Upper lobe of left lung (tissue), 6 donors: ENCODE measurements around the gene SNTG2. TPM values are rescaled to one million over a fixed set of nuclear protein-coding genes. Genes with fewer than 3 reads are reported as not detected.
A peak's percentile ranks its signal among the peaks of the same experiment; 100 is the strongest.

Experiments used
- ATAC-seq, 2 donors: fragments of 200-7000 bp; cut with Tn5 transposase; one replicate each; pipeline ENCODE4 v1.9.1; 2022; ENCODE audit warnings: mild to moderate bottlenecking in 2 of 2, moderate library complexity in 2 of 2; ENCODE audit not compliant: low FRiP score in 2 of 2
- DNase-seq, 2 donors: peaks; one replicate each; pipeline ENCODE4 v3.0.0-alpha.2; 2019 to 2020
- H3K27ac ChIP-seq, 4 donors: fragments of 200-600 bp; sonication (generic); one replicate each; pipeline ENCODE4 v1.5.1; 2016 to 2019
- H3K27me3 ChIP-seq, 4 donors: fragments of 200-600 bp; sonication (generic); one replicate each; pipeline ENCODE4 v1.5.1; 2017 to 2019
- H3K36me3 ChIP-seq, 4 donors: fragments of 200-600 bp; sonication (generic); one replicate each; pipeline ENCODE4 v1.5.1; 2016 to 2019
- H3K4me1 ChIP-seq, 4 donors: fragments of 200-600 bp; sonication (generic); one replicate each; pipeline ENCODE4 v1.5.1; 2018 to 2019
- H3K4me3 ChIP-seq, 4 donors: fragments of 200-600 bp; sonication (generic); one replicate each; pipeline ENCODE4 v1.5.1; 2017 to 2019; ENCODE audit warnings: mild to moderate bottlenecking in 2 of 4, moderate library complexity in 1 of 4
- H3K9me3 ChIP-seq, 4 donors: fragments of 200-600 bp; sonication (generic); one replicate each; pipeline ENCODE4 v1.5.1; 2018 to 2019
- CTCF ChIP-seq, 6 experiments: fragments of 450-650 bp in 4 of 6; fragments of 200-600 bp in 2 of 6; sonication (generic) in 2 of 6; IDR thresholded peaks; one replicate each; pipeline ENCODE4 v1.5.1; 2016 to 2019; ENCODE audit warnings: antibody characterized with exemption in 6 of 6
- EP300 ChIP-seq, 4 donors: sonication (generic); formaldehyde crosslinking; IDR thresholded peaks; one replicate each; pipeline ENCODE4 v1.5.1; 2017; ENCODE audit warnings: antibody characterized with exemption in 4 of 4, control low read depth in 2 of 4
- POLR2A ChIP-seq, 4 donors: fragments of 450-650 bp; IDR thresholded peaks; one replicate each; pipeline ENCODE4 v1.5.1; 2016 to 2017; ENCODE audit warnings: antibody characterized with exemption in 4 of 4, mild to moderate bottlenecking in 2 of 4
- POLR2AphosphoS5 ChIP-seq, 2 donors: sonication (generic); formaldehyde crosslinking; IDR thresholded peaks; one replicate each; pipeline ENCODE4 v1.5.1; 2017; ENCODE audit warnings: antibody characterized with exemption in 2 of 2
- WGBS, 2 donors: methylation state at CpG; one replicate each; pipeline ENCODE4 v1.1.5; 2017 to 2018; 5-methylcytosine and 5-hydroxymethylcytosine counted together
- total RNA-seq, 6 donors: library from RNA; depleted of rRNA in 4 of 6; stranded (reverse); fragments of >200 nt in 4 of 6; gene quantifications; one replicate each; pipeline versions ENCODE4 v1.1.0 to v1.2.1, GENCODE V29; 2016 to 2021
- donor health status: DM: no; HTN: no; CAD: no; lungs with moderate emphysema.
- donor health status: DM: no; HTN: yes; CAD: no; lungs with severe emphysema.

SNTG2 gene
- total RNA-seq, 6 donors from 2014 or later: 1.1 to 13.6 (median 3.0) TPM

DNA sequence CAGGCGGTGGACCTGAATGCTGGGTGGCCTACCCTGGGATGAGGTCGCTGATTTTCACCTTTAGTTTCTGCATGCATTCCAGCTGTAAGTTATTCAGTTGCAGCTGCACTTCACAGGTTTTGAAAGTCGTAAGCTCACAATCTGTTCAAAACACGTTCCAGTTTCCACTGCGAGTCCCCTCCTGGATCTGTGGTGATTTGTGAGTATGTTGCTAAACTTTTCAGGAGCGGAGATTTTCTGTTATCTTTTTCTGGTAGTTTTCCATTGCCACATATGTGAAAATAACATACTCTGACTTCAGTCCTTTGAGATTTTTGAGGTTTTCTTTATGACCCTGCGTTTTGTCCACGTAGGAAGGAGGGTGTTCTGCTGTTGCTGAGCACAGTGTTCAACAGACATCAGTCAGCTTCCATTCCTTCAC lies 102.1 kb downstream of the SNTG2 start:
- Histone ChIP-seq H3K27ac (no peak overlapping the region), H3K36me3 (no peaks in the 10 kb centered on the region), H3K9me3 (no peaks in the 10 kb centered on the region), H3K27me3 (no peaks in the 10 kb centered on the region), H3K4me1 (no peaks in the 10 kb centered on the region), H3K4me3 (no peak overlapping the region)
- ATAC-seq (no peak), DNase-seq (no peak)
- TF ChIP-seq POLR2AphosphoS5 (IDR thresholded peaks at IDR 0.05) (no peak), EP300 (IDR thresholded peaks at IDR 0.05) (no peak), CTCF (IDR thresholded peaks at IDR 0.05) (no peak), POLR2A (IDR thresholded peaks at IDR 0.05) (no peak)
- WGBS, 2 donors: 68 to 76% methylated on average over 8 of the region's 8 CpGs

- no peak overlapping the region for H3K27ac ChIP-seq
- WGBS, 2 donors: 62 to 67% methylated on average over 8 of the region's 8 CpGs
- TF ChIP-seq CTCF (IDR thresholded peaks at IDR 0.05): no peak
- TF ChIP-seq POLR2AphosphoS5 (IDR thresholded peaks at IDR 0.05): no peak
- TF ChIP-seq POLR2A (IDR thresholded peaks at IDR 0.05): no peak
- no peak for TF ChIP-seq EP300 (IDR thresholded peaks at IDR 0.05)
- ATAC-seq (no peak), DNase-seq (peak in 1 of 2 donors; percentile 30)
- H3K4me3 ChIP-seq: no peak overlapping the region
- H3K4me1 ChIP-seq: no peaks in the 10 kb centered on the region
- no peaks in the 10 kb centered on the region for H3K36me3 ChIP-seq
- H3K9me3 ChIP-seq: no peaks in the 10 kb centered on the region
- H3K27me3 ChIP-seq: no peaks in the 10 kb centered on the region
Measured at GRCh38 chr2:1053786-1054185, 103.1 kb downstream of the SNTG2 start.

DNA sequence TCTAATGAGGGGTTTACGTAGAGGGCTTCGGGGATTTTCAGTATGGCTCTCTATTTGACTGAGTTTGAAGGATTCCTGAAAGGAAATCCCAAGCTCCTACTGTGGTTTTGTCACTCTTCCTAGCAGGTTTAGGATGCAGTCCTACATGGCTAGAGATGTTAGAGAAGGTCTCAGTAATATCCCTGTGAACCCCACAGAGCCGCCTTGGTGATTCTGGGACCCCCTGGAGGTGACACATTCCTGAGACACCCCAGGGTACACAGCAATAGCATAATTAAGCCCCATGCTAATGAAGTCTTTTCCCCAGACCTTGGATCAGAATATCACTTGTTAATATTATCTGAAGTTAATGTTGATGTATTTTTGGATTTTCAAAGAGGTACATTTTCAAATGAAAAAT lies 103.8 kb downstream of the SNTG2 start:
- no peak for DNase-seq
- Histone ChIP-seq H3K27me3 (no peaks in the 10 kb centered on the region), H3K27ac (no peak overlapping the region), H3K9me3 (no peaks in the 10 kb centered on the region), H3K4me3 (no peak overlapping the region), H3K4me1 (no peaks in the 10 kb centered on the region), H3K36me3 (no peaks in the 10 kb centered on the region)
- ATAC-seq: no peak
- TF ChIP-seq EP300 (IDR thresholded peaks at IDR 0.05) (no peak), CTCF (IDR thresholded peaks at IDR 0.05) (no peak), POLR2A (IDR thresholded peaks at IDR 0.05) (no peak), POLR2AphosphoS5 (IDR thresholded peaks at IDR 0.05) (no peak)
- WGBS, 2 donors: 88% methylated on average over 3 of the region's 3 CpGs

- H3K27ac ChIP-seq: no peak overlapping the region
- no peaks in the 10 kb centered on the region for H3K27me3 ChIP-seq
- TF ChIP-seq EP300 (IDR thresholded peaks at IDR 0.05): no peak
- no peak for TF ChIP-seq POLR2AphosphoS5 (IDR thresholded peaks at IDR 0.05)
- TF ChIP-seq POLR2A (IDR thresholded peaks at IDR 0.05): no peak
- no peak for TF ChIP-seq CTCF (IDR thresholded peaks at IDR 0.05)
- no peaks in the 10 kb centered on the region for H3K36me3 ChIP-seq
- no peak overlapping the region for H3K4me3 ChIP-seq
- no peaks in the 10 kb centered on the region for H3K9me3 ChIP-seq
- no peaks in the 10 kb centered on the region for H3K4me1 ChIP-seq
- DNase-seq (peak in 1 of 2 donors; percentile 11), ATAC-seq (no peak)
- WGBS, 2 donors: 83 to 85% methylated on average over 9 to 11 of the region's 11 CpGs
Measured at GRCh38 chr2:1055014-1055595, 104.5 kb downstream of the SNTG2 start.

DNA sequence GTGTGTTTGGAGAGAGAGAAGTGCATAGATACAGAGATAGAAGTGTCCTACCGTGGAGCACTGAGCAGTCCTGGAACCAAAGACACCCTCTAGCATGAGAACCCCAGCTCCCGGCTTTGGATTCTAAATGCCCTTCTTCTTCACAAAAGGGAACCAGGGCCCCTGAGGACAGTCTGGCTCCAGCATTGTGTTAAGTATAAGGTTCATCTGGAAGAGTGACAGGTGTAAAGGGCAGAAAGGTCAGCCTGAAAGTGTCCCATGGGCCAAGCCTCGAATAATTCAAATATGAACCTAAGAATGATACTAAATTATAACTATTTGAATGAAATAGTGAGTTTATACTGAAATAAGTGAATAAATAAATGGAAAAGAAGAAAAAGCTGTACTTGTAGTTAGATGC lies 109.7 kb downstream of the SNTG2 start:
- Histone ChIP-seq H3K9me3 (no peaks in the 10 kb centered on the region), H3K27ac (no peak overlapping the region), H3K4me1 (no peaks in the 10 kb centered on the region), H3K36me3 (no peaks in the 10 kb centered on the region), H3K4me3 (no peak overlapping the region), H3K27me3 (no peaks in the 10 kb centered on the region)
- 81 to 86% methylated on average over 3 of the region's 3 CpGs for WGBS, 2 donors
- TF ChIP-seq CTCF (IDR thresholded peaks at IDR 0.05) (no peak), POLR2A (IDR thresholded peaks at IDR 0.05) (no peak)
- DNase-seq (no peak), ATAC-seq (no peak)
